Islet precursor cell (in vitro differentiated cells): ENCODE measurements around the gene NPSR1.
"Not testable (repeated sequence)": the region's sequence is repeated elsewhere in the genome, so short reads cannot be mapped to it uniquely, and the experiment has no call there.

Experiments
- DNase-seq: peaks from one replicate; pipeline ENCODE4 v3.0.0-alpha.2; 2018

The NPSR1 gene, protein sequence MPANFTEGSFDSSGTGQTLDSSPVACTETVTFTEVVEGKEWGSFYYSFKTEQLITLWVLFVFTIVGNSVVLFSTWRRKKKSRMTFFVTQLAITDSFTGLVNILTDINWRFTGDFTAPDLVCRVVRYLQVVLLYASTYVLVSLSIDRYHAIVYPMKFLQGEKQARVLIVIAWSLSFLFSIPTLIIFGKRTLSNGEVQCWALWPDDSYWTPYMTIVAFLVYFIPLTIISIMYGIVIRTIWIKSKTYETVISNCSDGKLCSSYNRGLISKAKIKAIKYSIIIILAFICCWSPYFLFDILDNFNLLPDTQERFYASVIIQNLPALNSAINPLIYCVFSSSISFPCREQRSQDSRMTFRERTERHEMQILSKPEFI

DNA sequence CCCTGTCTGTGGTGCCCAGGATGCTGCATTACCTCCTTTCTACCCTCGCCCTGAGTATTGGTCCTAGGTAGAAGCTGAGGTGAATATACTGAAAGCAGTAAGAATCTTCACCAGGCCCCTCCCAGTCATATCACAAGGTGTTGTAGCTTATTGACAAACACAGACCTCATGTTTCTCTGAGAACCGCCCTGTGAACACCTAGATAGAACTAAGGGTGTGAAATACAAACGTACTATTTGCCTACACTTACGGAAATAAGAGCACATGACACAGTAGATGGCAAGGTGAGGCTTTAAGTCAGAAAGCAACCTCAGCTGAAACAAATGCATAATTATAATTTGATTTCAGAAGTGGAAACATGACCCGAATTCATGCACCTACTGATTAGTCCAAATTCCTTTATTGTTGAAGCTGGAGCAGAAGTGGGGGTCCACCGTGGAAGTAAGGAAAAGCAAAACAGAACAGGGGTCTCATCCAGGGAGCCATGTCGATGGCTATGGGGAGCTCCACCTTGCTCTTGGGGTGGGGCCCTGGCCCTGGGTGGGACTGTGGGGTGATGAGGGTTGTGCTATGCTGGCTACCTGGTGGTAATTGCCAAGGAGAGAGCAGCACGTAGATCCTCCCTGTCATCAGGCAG, at the start of gene NPSR1:
Gene NPSR1, plus strand, starts transcription at position 587 of the 637 bp plus-strand sequence. CDS start 195 bp downstream, outside the sequence.
- no peak for DNase-seq

DNA sequence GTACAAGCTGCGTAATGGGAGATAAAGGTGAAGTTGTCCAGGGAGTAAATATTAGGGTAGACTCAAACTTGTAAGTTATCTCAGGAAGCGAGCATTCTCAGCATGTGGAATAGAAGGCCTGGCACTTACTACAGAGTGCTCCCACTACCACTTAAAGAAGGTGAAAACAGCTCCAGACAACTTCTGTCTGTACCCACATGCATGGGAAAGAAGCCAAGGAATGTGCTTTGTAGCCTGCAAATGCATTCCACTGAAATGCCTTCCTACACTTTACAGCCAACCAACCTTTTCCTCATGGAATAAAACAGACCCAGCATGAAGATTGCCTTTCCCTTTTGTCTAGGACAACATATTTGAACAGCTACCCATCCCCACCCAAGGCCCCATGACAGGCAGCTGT, 45.4 kb upstream of the NPSR1 start:
- peak; percentile 88 for DNase-seq

DNA sequence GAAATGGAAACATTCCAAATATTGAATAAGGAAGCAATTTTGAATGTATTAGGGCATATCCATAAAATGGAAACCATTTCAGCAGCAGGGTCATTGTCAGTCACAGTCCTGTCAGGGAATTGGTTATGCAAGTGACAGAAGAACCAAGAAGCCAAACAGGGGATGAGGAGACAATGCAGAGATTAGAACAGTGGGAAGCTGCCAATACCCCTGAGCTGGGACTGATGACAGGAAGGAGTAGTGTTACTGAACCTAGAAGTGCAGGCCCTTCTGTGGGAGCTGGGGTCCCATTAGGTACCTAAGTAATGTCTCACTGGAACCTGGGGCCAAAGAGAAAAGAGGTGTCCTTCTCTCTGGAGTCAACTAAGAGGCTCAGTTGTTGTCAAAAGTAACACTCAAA, 37.6 kb upstream of the NPSR1 start:
- DNase-seq: no peak

DNA sequence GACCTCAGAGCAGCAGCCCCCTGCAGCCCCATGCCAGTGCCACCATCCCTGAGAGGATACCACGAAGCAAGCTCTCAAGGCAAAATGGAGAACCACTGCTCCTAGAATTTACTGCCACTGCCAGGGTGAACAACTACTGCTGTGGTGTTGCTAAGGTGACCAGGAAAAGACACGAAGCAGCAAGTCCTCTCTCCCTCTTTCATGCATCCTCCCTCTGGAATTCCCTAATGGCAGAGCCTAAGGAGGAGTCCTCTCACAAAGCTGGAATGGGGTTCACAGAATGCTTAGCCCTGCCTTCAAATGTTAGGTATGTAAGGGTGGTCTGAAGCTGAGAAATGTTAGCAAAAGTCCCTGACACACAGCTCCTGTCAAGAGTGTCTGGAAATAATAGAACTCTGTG, 35.8 kb upstream of the NPSR1 start:
- DNase-seq: peak; percentile 59

DNA sequence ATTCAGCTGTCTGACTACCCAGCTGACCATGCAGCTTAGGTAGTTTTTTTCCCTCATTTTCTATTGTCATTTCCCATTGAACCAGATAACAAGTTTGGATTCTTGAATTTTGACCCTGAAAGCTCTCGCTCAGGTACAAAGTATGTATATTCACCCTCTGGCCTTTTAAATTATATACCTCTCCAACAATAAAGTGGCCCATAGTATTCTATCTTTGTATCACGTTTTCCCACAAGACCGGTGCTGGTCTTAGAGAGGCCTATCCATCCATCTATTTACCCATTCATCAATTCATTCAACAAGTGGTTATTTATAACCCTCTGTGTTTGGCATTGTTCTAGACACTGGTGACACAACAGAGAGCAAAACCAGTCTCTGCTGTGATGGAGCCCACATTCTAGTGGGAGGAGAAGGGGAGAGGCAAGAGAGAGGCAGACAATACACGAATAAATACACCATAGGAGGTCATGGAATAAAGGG, 35.2 kb upstream of the NPSR1 start:
- DNase-seq: no peak

DNA sequence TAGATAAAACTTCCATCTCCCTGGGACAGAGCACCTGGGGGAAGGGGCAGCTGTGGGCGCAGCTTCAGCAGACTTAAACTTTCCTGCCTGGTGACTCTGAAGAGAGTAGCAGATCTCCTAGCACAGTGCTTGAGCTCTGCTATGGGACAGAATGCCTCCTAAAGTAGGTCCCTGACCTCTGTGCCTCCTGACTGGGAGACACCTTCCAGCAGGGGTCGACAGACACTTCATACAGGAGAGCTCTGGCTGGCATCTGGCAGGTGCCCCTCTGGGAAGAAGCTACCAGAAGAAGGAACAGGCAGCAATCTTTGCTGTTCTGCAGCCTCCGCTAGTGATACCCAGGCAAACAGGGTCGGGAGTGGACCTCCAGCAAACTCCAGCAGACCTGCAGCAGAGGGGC, 29.4 kb upstream of the NPSR1 start:
- not testable (repeated sequence) for DNase-seq

DNA sequence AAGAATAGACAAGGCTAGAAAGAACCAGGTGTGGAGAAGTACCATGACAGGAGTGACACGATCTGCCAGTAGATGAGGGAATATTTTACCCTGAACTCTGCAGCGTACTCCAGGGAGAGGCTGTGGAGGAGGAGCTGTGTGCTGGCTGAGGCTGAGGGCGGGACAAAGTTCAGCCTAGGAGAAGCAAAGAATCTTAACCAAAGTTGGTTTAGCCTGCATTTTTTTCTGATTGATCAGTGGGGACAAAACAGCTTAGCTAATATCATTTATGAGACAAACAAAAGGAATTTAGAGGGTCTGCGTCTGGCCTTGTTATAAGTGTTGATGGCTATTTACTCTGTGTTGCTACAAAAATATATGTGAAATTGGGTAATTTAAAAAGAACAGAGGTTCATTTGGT, 5.2 kb upstream of the NPSR1 start:
- no peak for DNase-seq

DNA sequence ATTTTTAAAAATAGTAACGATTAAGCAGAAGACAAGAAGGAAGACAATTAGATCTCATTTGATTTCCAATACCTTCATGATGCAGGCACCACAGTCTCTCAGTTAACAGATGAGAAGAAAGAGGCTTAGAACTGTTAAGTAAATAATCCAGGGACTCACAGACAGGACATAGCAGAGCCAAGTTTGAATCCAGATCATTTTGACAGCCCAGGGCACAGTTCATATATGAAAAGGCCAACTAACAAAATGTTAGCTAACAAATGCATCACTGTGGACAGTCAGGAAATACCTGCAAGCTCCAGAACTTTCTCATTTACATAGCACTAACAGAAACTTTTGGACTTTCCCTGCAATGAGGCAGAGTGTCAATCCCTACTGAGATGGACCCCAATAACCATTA, 4.2 kb upstream of the NPSR1 start:
- DNase-seq: no peak

DNA sequence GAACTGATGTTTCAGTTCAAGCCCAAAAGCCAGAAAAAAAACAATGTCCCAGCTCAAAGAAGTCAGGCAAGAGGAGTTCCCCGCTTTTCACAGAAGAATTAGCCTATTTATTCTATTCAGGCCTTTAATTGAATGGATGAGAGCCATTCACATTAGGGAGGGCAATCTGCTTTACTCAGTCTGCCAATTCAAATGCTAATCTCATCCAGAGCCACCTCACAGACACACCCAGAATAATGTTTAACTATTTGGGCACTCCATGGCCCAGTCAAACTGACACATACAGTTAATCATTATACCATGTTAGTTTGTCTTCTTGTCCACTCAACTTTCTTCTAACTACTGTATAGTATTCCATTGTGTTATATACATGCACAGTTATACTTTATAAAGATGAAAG, 2.6 kb upstream of the NPSR1 start:
- DNase-seq: no peak

DNA sequence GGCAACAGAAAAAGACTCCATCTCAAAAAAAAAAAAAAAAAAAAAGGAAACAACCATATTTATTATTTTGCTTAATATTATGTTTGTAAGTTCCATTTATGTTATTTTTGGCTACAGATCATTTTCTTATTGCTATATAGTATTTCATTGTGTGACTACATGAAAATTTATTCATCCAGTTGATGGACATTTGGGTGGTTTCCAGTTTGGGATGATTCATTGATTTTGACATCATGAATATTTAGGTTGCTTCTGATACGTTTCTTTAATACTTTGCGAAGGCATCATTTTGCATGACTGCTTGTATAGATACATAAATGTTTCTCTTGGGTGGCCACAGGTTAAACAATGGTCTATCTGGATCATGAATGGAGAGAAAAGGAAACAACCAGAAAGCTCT, 2.0 kb upstream of the NPSR1 start:
- no peak for DNase-seq

DNA sequence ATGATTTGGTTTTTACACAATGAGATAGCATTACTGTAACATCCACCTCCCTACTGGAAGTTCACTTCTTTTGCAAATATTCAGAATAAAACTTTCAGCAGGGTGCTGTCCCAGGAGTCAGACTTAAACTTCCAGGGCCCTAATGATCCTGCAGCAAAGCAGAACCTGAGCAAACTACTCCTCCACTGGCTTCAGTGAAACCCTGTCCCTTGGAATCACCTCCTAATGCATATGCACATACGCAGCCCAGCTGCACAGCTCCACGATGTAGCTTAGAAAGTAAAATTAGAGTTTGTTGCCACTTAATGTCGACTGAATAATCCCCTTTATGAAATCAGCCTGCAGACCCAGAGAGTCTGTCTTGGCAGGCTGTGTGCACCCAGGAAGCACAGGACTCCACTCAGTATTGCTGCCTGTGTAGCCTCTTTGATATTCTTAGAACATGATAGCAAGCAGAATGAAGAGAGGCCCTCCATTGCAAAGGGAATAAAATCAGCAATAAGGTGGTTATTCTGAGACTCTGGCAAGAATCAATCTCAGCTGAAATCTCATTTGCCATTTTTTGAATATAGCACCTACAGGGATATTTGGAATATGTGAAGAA, 1.6 kb downstream of the NPSR1 start:
- no peak for DNase-seq

DNA sequence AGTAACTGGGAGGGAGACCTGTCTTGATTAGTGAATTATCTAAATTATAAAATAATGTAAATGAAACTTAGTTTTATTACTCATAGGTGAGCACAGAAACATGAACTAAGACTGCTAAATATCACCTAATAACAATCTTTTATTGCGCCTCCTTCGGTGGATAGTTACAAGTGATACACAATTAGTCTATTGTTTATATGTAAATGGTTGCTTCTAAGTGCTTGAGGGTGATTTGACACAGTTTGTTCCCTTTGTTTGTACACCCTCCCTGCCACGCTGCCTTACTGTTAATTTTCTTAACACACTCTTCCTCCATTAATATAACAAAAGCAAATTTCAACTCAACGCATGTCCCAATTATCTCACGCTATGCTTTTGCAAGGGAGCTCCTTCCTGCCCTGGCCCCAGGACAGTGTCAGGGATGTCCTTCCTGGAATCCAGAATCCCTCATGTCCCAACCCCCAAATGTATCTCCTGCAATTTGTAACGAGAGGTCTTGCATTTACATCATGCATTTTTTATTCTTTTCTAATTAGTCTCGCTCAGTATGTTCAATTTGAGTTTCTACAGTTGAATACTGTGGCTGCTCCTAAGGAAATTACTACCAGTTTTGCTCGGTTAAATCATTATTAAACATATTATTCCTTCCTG, 4.2 kb downstream of the NPSR1 start:
- DNase-seq: no peak

DNA sequence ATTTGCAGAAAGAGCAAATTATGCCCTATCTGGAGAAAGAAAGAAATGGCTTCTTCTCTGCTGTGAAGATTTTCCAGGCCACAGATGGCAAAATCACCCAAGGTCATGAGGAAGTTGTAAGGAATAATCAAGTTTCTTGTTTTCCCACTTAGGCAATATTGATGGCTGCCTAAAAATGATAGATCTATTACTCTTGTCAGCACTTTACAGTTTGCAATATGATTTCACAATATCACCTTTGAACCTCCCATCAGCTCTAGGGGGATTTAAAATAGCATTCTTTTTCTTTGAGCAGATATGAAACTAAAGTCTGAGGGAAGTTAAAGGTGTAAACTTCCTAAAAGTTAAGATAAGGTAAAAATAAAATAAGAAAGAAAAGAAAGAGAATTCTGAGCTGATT, 6.7 kb downstream of the NPSR1 start:
- no peak for DNase-seq

DNA sequence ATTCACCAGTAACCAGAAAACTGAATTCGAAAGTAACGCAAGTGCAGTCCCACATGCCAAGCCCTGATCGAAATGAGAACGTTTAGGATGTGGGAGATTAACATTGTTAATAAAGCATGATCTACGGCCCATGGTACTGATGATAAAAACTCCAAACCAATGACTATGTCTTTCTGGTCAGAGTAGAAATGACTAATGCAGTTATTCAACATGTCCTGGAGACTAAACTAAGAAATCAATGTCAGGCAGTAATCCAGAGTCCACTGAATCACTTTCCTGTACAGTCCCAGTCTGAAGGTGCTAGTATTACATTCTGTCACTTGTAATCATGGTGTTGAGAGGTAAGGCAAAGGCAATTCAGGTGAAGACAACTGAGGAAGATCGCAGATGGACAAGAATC, 14.4 kb downstream of the NPSR1 start:
- no peak for DNase-seq

DNA sequence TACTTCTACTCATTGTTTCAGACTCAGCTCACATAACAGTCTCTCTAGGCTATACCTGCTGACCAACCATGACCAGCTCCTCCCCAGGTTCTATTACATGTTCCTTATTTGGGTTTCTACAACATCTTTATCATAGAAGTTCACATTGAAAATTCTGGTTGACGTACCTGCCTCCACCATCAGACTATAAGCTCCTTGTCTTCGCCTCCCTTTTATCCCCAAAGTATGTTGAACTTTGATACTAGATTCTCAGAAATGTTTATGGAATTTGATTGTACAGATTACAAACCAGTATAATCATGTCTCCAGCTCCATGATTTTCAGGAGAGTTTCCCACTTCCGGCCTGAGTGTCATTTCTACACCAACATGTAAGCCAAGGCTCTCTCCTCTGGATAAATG, 15.0 kb downstream of the NPSR1 start:
- DNase-seq: no peak

DNA sequence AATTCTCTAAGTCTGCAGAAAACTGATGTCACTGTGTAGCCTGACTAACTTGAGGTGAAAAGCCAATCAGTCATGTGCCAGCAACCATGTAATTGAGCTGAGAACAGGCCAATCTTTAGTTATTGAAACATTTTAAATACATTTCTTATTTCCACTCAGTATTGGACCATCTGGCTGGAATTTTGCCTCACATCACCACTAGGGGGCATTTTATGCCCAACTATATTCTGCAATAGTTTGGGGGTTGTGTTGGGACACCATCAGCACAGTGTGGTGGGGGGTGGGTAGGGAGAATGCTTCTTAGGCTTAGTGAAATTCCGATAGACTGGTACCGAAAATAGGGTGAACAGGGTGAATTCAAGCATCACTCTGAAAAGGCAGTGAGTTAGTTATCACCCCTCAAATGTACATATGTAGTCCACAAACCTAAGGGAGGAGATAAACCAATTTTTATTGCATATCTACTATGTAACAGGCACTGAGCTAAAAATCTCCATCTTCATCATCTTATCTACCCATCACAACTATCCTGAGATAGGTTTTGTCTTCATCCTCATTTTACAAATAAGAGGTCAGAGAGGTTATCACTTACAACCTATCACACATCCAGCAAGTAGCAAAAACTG, 17.8 kb downstream of the NPSR1 start:
- DNase-seq: no peak

DNA sequence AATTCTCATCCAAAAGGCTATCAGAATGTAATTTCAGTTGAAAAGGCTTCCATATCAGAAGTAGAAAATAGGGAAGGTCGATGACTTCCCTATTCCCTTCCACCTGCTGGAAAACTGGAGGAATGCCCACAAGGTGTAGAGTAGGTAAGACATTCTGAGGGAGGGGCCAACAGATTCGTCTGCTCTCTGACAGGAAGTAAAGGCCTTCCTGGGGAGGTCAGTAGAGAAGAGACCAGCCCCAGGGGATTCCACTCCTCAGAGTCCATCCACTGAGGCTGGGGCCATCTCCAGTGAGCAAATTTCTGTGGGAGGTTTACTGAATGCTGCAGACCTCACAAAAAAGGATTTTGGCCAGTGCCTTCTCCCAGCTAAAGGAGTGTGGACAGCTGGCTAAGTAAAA, 19.5 kb downstream of the NPSR1 start:
- no peak for DNase-seq

DNA sequence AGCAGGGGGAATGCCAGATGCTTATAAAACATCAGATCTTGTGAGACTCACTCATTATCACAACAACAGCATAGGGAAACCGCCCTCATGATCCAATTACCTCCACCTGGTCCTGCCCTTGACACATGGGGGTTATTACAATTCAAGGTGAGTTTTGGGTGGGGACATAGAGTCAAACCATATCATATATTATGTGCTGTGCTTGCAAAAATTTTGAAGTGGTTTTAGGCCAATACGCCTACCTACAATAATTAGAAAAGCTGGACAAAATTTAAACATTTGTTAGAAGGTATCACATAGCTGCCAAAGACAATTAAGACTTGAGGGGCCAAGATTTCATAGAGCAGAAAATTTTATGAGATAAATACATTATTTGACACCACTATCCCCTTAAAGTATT, 29.5 kb downstream of the NPSR1 start:
- no peak for DNase-seq

DNA sequence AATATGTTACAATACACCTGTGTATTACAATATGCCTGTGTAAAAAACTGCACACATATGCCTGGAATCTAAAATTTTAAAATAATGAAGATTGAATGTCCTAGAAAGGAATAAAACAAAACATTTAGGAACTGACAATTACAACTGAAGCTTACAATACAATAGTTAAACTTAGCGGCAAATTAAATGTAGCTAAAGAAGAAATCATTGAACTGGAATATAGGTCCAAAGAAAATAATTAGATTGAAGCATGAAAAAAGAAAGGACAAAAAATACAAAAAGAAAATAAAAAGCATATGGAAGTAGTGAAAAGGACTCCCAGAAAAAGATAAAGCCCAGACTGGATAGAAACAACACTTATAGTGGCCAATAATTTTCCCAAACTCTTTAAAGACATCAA, 38.4 kb downstream of the NPSR1 start:
- no peak for DNase-seq

DNA sequence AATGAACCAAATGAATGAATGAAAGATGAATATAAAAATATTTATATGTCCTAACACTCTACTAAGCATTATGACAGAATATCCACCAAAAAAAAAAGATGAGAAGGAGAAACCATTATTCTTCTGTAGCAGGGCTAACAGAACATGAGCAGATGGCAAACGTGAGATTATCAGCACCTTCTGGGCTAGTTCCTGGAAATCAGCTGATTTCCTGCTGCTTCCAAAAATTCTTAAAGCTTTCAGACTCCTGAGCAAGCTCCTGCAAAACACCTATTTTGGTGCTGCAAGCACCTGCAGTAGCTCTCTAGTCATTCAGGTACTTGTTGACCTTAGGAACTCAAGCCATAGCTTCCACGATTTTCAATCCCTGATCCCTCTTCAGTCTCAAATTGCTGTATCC, 51.8 kb downstream of the NPSR1 start:
- DNase-seq: no peak

DNA sequence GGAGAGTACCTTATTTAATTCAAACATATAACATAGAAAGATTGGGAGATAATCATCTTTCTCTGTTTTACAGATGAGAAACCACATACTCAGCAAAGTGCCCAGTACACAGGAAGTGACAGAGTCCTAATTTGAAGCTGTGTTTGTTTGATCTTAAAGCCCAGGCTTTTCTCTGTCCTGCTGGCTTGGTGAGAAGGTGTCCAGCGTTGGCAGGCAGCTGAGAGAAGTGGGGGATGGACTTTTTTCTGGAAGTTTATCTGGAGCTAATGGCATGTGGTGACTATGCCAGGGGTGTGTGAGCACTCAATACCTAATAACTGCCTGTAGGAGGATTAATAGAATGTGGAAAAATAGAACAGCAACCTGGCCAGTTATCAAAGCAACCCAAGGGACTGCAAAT, 60.8 kb downstream of the NPSR1 start:
- no peak for DNase-seq

DNA sequence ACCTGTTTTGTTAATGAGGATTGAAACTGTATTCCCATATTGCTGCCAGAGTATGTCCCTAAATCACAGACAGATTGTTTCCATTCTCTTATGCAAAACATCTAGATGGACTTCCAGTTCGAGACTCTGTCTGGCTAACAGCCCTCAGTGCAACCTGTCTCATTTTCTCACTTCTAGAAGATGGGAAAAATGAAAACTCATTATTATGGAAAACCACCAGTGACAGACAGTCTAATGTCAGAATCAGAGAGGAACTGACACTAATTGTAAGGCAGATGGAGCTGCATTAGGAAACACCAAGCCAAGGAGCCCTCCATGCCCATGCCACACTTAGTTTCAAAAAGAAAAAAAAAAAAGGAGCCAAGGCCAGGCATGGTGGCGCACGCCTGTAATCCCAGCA, 61.6 kb downstream of the NPSR1 start:
- no peak for DNase-seq

DNA sequence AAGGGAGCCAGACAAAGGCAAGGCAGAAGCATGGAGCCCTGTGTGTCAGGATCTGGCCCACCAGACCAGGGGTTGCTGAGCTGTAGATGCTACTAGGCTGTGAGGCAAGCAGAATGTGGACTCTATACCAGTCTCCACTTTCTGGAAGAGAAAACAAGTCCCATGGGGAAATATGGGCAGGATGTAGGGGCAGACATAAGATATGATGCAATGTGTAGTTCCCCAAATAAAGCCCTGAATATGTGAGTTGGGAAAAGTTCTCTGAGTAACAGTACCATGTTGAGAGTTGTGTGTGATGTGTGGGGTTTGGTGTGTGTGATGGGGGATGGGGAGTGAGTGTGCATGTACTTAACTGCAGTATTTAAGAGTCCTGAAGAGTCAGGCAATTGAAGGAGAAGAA, 62.3 kb downstream of the NPSR1 start:
- no peak for DNase-seq
